ENCODE results near the gene PTPRN2. TPM values are rescaled to one million over a fixed set of nuclear protein-coding genes. Genes with fewer than 3 reads are reported as not detected.

PTPRN2 gene
- total and polyA plus RNA-seq, 2 of the 8 experiments (the other 6 are each of a cell fraction or from before 2014, with no cell fraction given) = 2.6 to 4.5 TPM

DNA sequence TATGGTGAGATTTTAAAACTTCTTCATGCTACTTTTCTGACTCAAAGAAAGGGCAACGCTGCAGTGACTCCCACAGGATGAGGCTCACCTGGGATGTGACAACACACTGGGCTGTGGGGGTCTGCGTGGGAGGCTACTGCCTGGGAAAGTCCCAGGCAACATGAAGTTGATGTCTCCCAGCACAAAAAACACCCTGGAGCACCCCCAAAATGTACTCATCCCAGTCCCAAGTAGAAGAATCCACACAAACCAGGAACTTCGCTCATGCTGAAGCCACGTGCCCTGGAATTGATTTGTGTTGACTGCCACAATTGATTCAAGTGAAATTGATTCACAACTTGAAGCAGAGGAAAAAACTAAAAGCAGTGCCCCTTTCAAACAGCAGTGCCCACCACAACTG is 24.9 kb upstream of the PTPRN2 start:
- Histone ChIP-seq H4K8ac (ENCODE audit: extremely low read depth, insufficient read depth, low read length) (no peak overlapping the region), H3K4me2 (ENCODE audit: insufficient read depth in 1 of 2, low read depth in 2 of 2, low read length in 2 of 2) (no peak overlapping the region), H2BK120ac (replicated peaks; ENCODE audit: low read depth, low read length) (no peak overlapping the region), H3K23me2 (ENCODE audit: low read depth, low read length) (peaks cover 12% of the 10 kb centered on the region; the same call in 1 of the 2 replicates), H3K4me3 (ENCODE audit: extremely low read depth in 1 of 4, insufficient read depth in 2 of 4, low read depth in 3 of 4, low read length in 4 of 4) (no peak overlapping the region), H2BK15ac (ENCODE audit: low read length) (no peak overlapping the region), H2BK20ac (ENCODE audit: low read length) (no peak overlapping the region), H3K27ac (ENCODE audit: low read depth, low read length) (no peak overlapping the region), H2BK12ac (ENCODE audit: low read depth, low read length) (no peak overlapping the region), H3K79me1 (ENCODE audit: low read depth, low read length) (no peaks in the 10 kb centered on the region), H3K9ac (replicated peaks in 1 of 4; ENCODE audit: extremely low read depth in 1 of 4, low read depth in 3 of 4, low read length in 3 of 4) (no peak overlapping the region), H3K56ac (replicated peaks; ENCODE audit: insufficient read length, low read depth, low read length) (no peak overlapping the region), H3K23ac (ENCODE audit: insufficient read length) (no peak overlapping the region), H4K5ac (ENCODE audit: insufficient read length, low read depth, low read length) (no peak overlapping the region), H3K14ac (ENCODE audit: insufficient read length) (no peak overlapping the region), H2BK5ac (ENCODE audit: low read depth, low read length) (no peak overlapping the region), H3K9me3 (ENCODE audit: insufficient read depth in 2 of 2, low read depth in 1 of 2, low read length in 1 of 2) (no peaks in the 10 kb centered on the region), H2AK5ac (ENCODE audit: low read depth, low read length) (no peak overlapping the region), H3K79me2 (ENCODE audit: control insufficient read depth in 1 of 2, insufficient read depth in 2 of 2, low read length in 2 of 2) (peaks cover 0 to 10% of the 10 kb centered on the region in 2 experiments; a peak in 2 of 4 replicates), H2AFZ (ENCODE audit: low read length) (no peak overlapping the region), H3K36me3 (ENCODE audit: control insufficient read depth in 2 of 4, insufficient read depth in 4 of 4, low read length in 3 of 4) (peaks cover 0 to 11% (median 4%) of the 10 kb centered on the region in 4 experiments; a peak in 4 of 8 replicates), H3K4me1 (replicated peaks in 1 of 4; ENCODE audit: control insufficient read depth in 3 of 4, insufficient read depth in 4 of 4, low read length in 3 of 4) (peaks cover 5 to 13% (median 8%) of the 10 kb centered on the region in 4 experiments; a peak in 5 of 7 replicates), H3K27me3 (replicated peaks in 1 of 4; ENCODE audit: control insufficient read depth in 3 of 4, extremely low read depth in 1 of 4, insufficient read depth in 3 of 4, low read length in 3 of 4) (no peaks in the 10 kb centered on the region), H4K20me1 (replicated peaks in 1 of 2; ENCODE audit: control insufficient read depth in 1 of 2, insufficient read depth in 2 of 2, low read length in 2 of 2) (no peaks in the 10 kb centered on the region), H4K91ac (replicated peaks; ENCODE audit: insufficient read length, low read length) (no peak overlapping the region), H3K4ac (replicated peaks; ENCODE audit: insufficient read length, low read depth, low read length) (no peak overlapping the region), H3K18ac (ENCODE audit: extremely low read depth, low read length) (no peak overlapping the region)
- DNase-seq (ENCODE audit: low read depth in 1 of 2, low spot score in 2 of 2) = peak in 1 of 2 experiments; percentile 28
- no peak for FAIRE-seq
- 92% methylated on average over 4 of the region's 4 CpGs; no CpG with 5 or more reads in 1 of the 2 experiments for WGBS, 2 experiments (ENCODE audit: extremely low coverage in 1 of 2, insufficient coverage in 1 of 2, insufficient read length in 1 of 2, insufficient replicate concordance in 2 of 2, low coverage in 1 of 2, low lambda C conversion rate in 2 of 2, missing lambda C conversion rate in 1 of 2)
- ChIA-PET POLR2A (ENCODE audit: partially characterized antibody) (interaction anchor here (0.7 to 2.1 kb wide), 2 partner anchors 10 to 24 kb away, joined by 3 to 5 read pairs; no protein-coding TSS in a partner anchor), CTCF (ENCODE audit: partially characterized antibody) (no interaction called here)
- TF ChIP-seq ASH2L (IDR thresholded peaks at IDR 0.05; ENCODE audit: low read length) = no peak
- TF ChIP-seq, protein P1, sequence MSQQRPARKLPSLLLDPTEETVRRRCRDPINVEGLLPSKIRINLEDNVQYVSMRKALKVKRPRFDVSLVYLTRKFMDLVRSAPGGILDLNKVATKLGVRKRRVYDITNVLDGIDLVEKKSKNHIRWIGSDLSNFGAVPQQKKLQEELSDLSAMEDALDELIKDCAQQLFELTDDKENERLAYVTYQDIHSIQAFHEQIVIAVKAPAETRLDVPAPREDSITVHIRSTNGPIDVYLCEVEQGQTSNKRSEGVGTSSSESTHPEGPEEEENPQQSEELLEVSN (IDR thresholded peaks at IDR 0.05) = no peak
- TF ChIP-seq JUN (IDR thresholded peaks at IDR 0.05; ENCODE audit: low read depth, low read length) = no peak
- TF ChIP-seq SP1 (IDR thresholded peaks at IDR 0.05; ENCODE audit: low read depth, low read length) = no peak
- TF ChIP-seq RBBP5 (IDR thresholded peaks at IDR 0.05; ENCODE audit: borderline replicate concordance, low read depth, low read length) = no peak
- TF ChIP-seq TAF1 (IDR thresholded peaks at IDR 0.05; ENCODE audit: low read depth, low read length) = no peak
- TF ChIP-seq EGR1 (IDR thresholded peaks at IDR 0.05; ENCODE audit: borderline replicate concordance, low read depth, low read length) = no peak
- no peak for TF ChIP-seq SP4 (IDR thresholded peaks at IDR 0.05; ENCODE audit: low read length)
- TF ChIP-seq RFX5 (IDR thresholded peaks at IDR 0.05; ENCODE audit: borderline replicate concordance, low read depth, low read length) = no peak
- no peak for TF ChIP-seq JUND (IDR thresholded peaks at IDR 0.05; ENCODE audit: low read length)
- no peak for TF ChIP-seq KDM5A (IDR thresholded peaks at IDR 0.05; ENCODE audit: low read length)
- TF ChIP-seq TBP (IDR thresholded peaks at IDR 0.05; ENCODE audit: low read depth, low read length) = no peak
- TF ChIP-seq TEAD4 (IDR thresholded peaks at IDR 0.05; ENCODE audit: low read depth, low read length) = no peak
- no peak for TF ChIP-seq YY1 (IDR thresholded peaks at IDR 0.05; ENCODE audit: low read depth, low read length)
- TF ChIP-seq POLR2AphosphoS5 (IDR thresholded peaks at IDR 0.05; ENCODE audit: low read depth, low read length) = no peak
- no peak for TF ChIP-seq CHD2 (IDR thresholded peaks at IDR 0.05; ENCODE audit: low read length)

Data from H1 (cell line).